Activated T-helper 2 cell treated with anti-CD3 and anti-CD28 coated beads, Interferon-gamma antibody, Interleukin-2, Interleukin-4, amounts not matched to agents 10 μg/mL and 5 μg/mL and 100 μg/mL, durations not matched to agents 14 hours and 24 hours and 36 hours (primary cell): ENCODE data around the gene IL17A. TPM values are rescaled to one million over a fixed set of nuclear protein-coding genes. Genes with fewer than 3 reads are reported as not detected.
"Not testable (repeated sequence)": the region's sequence is repeated elsewhere in the genome, so short reads cannot be mapped to it uniquely, and the experiment has no call there.

ENCODE experiments used
- DNase-seq: peaks from one replicate; pipeline ENCODE4 v3.0.0; 2021; ENCODE audit warnings: low spot score
- H3K27ac Mint-ChIP-seq: one replicate; pipeline ENCODE4 v1.8.0; 2021; ENCODE audit warnings: mixed read lengths
- H3K27me3 Mint-ChIP-seq: one replicate; pipeline ENCODE4 v1.8.0; 2021; ENCODE audit warnings: low read depth, mixed read lengths
- H3K36me3 Mint-ChIP-seq: one replicate; pipeline ENCODE4 v1.8.0; 2021; ENCODE audit warnings: low read depth, mixed read lengths
- H3K4me1 Mint-ChIP-seq: one replicate; pipeline ENCODE4 v1.8.0; 2021; ENCODE audit warnings: low read depth, mixed read lengths
- H3K4me3 Mint-ChIP-seq: one replicate; pipeline ENCODE4 v1.8.0; 2021; ENCODE audit warnings: low read depth, mild to moderate bottlenecking, moderate library complexity, mixed read lengths
- H3K9me3 Mint-ChIP-seq: one replicate; pipeline ENCODE4 v1.8.0; 2021; ENCODE audit warnings: mixed read lengths
- intact Hi-C: fragments of 100-400 bp; cut with micrococcal nuclease; formaldehyde crosslinking; loops from one replicate; pipeline ENCODE4 v1.15.1; 2023
- total RNA-seq: library from RNA; stranded (reverse); gene quantifications from 2 replicates; pipeline ENCODE4 v1.2.3, GENCODE V29; 2022

IL17A gene
- total RNA-seq, 1 donor from 2014 or later = 0.18 TPM

- H3K27me3 Mint-ChIP-seq = peaks cover 66% of the 10 kb centered on the region
- H3K36me3 Mint-ChIP-seq = no peaks in the 10 kb centered on the region
- intact Hi-C loops = no loop called here
- peaks cover 17% of the 10 kb centered on the region for H3K4me1 Mint-ChIP-seq
- no peak overlapping the region for H3K4me3 Mint-ChIP-seq
- H3K27ac Mint-ChIP-seq = no peak overlapping the region
- H3K9me3 Mint-ChIP-seq = no peaks in the 10 kb centered on the region
- DNase-seq = no peak
These were observed 9.6 kb upstream of the IL17A start for GRCh38 chr6:52176550-52176949.

DNA sequence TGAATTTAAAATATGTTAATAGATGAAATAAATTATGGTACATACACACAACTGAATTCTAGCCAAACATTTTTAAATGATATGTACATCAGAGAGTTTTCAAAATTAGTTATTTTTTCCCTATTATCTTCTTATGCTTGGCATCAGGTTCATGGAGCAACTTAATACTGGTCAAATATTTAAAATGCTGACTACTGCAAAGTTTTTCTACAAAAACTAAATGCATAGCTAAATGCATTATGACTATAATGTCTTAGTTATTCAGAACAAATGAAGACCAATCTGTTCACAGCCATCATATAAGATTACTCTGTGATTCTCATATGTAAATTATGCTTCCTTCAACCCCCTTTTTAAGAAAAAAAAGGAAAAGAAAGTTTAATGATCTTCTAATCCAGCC lies 8.2 kb upstream of the IL17A start:
- H3K4me3 Mint-ChIP-seq = no peak overlapping the region
- intact Hi-C loops = loop anchor here (2.0 kb wide), 1 partner anchor 15 kb away; no protein-coding TSS in a partner anchor
- no peaks in the 10 kb centered on the region for H3K36me3 Mint-ChIP-seq
- no peak overlapping the region for H3K27ac Mint-ChIP-seq
- H3K27me3 Mint-ChIP-seq = peaks cover 72% of the 10 kb centered on the region
- H3K9me3 Mint-ChIP-seq = no peaks in the 10 kb centered on the region
- H3K4me1 Mint-ChIP-seq = peaks cover 14% of the 10 kb centered on the region
- no peak for DNase-seq

DNA sequence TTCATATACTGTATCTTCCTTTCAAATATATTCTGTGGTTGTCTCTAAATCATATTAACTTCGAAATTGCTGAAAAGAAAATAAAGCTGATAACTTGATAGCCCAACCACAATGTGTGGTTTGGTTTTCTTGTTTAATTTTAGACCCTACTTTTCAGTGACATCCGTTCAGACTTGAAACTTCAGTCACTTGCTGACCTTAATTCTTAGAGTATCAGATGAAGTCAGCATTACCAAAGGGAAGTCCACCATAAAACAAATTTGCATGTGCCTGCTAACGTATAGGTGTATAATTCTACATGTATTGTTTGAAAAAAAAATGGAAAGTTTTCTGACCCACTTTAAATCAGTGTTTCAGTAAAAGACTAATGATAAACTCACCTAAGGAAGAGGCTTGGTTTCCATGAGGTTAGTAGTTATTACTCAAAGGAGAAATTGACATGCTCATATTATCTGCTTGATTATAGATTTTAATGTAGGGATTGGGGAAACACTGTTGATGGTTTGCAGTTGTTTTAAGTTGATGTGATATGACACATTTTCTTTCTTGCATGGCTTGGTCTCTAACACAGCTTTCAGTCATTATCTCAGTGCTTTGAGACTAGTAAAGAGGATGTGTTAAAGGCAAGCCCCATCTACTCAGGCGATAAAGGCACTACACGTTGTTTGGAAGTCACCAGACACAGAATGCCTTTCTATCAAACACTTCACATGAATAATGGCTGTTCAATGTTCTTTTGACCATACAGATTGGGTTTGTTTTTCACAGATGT lies 5.2 kb upstream of the IL17A start:
- Mint-ChIP-seq H3K4me3 (no peak overlapping the region), H3K4me1 (peaks cover 15% of the 10 kb centered on the region)

GRCh38 chr6:52183131-52183713 lies 3.0 kb upstream of the IL17A start:
- Mint-ChIP-seq H3K4me3 (no peak overlapping the region), H3K27me3 (peaks cover 78% of the 10 kb centered on the region), H3K9me3 (no peaks in the 10 kb centered on the region), H3K4me1 (peaks cover 16% of the 10 kb centered on the region), H3K27ac (no peak overlapping the region), H3K36me3 (no peaks in the 10 kb centered on the region)
- intact Hi-C loops = no loop called here
- DNase-seq = no peak

More for the DNA sequence above, 5.2 kb upstream of the IL17A start:
- Mint-ChIP-seq H3K27me3 (peaks cover 81% of the 10 kb centered on the region), H3K27ac (peak overlapping the region; percentile 31), H3K9me3 (no peaks in the 10 kb centered on the region), H3K36me3 (no peaks in the 10 kb centered on the region)
- no peak for DNase-seq
- intact Hi-C loops = no loop called here

DNA sequence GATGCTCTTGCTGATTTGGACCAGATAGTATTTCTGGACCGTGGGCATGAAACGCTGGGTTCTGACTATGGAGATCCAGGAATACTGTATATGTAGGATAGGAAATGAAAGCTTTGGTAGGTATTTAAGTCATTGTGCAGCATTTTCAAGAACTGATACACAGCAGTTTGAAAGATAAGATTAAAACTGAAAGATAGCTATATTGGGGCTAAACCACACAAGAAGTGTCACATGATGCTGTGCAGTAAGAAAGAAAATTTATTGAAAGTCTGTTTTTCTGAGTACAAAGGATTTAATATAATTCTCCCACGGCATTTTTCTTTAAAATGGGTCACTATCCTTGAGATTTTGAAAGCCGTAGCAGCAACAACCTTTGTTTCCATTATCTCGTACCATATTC lies 305 bp downstream of the IL17A start:
- intact Hi-C loops = no loop called here
- DNase-seq = no peak
- Mint-ChIP-seq H3K4me3 (no peak overlapping the region), H3K27ac (no peak overlapping the region), H3K36me3 (no peaks in the 10 kb centered on the region), H3K9me3 (no peaks in the 10 kb centered on the region), H3K4me1 (peaks cover 10% of the 10 kb centered on the region), H3K27me3 (peaks cover 75% of the 10 kb centered on the region)

GRCh38 chr6:52187098-52187497 lies 923 bp downstream of the IL17A start:
- H3K36me3 Mint-ChIP-seq = no peaks in the 10 kb centered on the region
- H3K9me3 Mint-ChIP-seq = no peaks in the 10 kb centered on the region
- no peak for DNase-seq
- intact Hi-C loops = no loop called here
- H3K27me3 Mint-ChIP-seq = peaks cover 74% of the 10 kb centered on the region
- peaks cover 10% of the 10 kb centered on the region for H3K4me1 Mint-ChIP-seq
- H3K4me3 Mint-ChIP-seq = no peak overlapping the region
- no peak overlapping the region for H3K27ac Mint-ChIP-seq

DNA sequence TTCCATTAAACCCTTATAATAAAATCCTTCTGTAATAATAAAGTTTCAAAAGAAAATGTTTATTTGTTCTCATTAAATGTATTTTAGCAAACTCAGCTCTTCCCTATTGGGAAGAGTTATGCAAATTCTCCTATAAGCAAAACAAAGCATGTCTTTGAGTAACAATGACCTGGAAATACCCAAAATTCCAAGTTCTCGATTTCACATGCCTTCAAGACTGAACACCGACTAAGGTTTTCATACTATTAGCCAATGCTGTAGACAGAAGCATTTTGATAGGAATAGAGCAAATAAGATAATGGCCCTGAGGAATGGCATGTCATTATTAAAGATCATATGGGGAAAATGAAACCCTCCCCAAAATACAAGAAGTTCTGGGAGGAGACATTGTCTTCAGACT lies 3.8 kb downstream of the IL17A start:
- H3K36me3 Mint-ChIP-seq = no peaks in the 10 kb centered on the region
- H3K4me1 Mint-ChIP-seq = peaks cover 10% of the 10 kb centered on the region
- no peak overlapping the region for H3K4me3 Mint-ChIP-seq
- no peaks in the 10 kb centered on the region for H3K9me3 Mint-ChIP-seq
- H3K27ac Mint-ChIP-seq = no peak overlapping the region
- intact Hi-C loops = no loop called here
- DNase-seq = no peak
- peaks cover 58% of the 10 kb centered on the region for H3K27me3 Mint-ChIP-seq

DNA sequence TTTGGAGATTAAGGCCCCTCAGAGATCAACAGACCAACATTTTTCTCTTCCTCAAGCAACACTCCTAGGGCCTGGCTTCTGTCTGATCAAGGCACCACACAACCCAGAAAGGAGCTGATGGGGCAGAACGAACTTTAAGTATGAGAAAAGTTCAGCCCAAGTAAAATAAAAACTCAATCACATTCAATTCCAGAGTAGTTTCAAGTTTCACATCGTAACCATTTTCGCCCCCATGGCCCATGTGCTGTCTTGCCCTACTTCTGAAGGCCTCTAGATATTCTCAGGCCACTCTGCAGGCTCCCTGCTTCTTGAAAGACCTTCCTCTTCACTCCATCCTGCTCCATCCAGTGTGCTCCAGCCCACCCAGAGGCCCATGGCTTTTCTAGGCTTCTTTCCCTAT lies 4.2 kb downstream of the IL17A start:
- Mint-ChIP-seq H3K27ac (no peak overlapping the region), H3K36me3 (no peaks in the 10 kb centered on the region), H3K4me3 (no peak overlapping the region), H3K27me3 (peaks cover 56% of the 10 kb centered on the region), H3K4me1 (peaks cover 10% of the 10 kb centered on the region), H3K9me3 (no peaks in the 10 kb centered on the region)
- no peak for DNase-seq
- intact Hi-C loops = no loop called here

GRCh38 chr6:52191824-52192223 lies 5.6 kb downstream of the IL17A start:
- Mint-ChIP-seq H3K4me3 (no peak overlapping the region), H3K9me3 (no peaks in the 10 kb centered on the region), H3K27ac (no peak overlapping the region), H3K27me3 (peaks cover 51% of the 10 kb centered on the region), H3K4me1 (peaks cover 4% of the 10 kb centered on the region), H3K36me3 (no peaks in the 10 kb centered on the region)
- intact Hi-C loops = no loop called here
- no peak for DNase-seq

DNA sequence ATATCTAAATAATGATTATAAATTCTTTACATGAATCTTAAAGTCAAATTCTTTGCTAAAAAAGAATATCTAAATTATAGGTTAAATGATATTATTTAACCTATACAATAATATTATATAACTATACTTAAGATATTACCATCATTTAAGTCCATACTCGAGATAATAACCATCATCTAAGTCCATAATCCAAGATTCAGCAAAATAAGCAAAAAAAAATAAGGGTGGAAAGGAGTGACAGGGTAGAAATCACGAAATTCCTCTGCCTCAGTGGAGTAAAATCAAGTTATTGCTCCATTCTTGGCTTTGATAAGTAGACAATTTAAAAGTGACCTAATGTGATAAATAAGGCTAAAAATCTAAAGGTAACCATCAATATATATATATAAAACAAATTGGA lies 9.7 kb downstream of the IL17A start:
- no peak overlapping the region for H3K27ac Mint-ChIP-seq
- no peaks in the 10 kb centered on the region for H3K36me3 Mint-ChIP-seq
- peaks cover 33% of the 10 kb centered on the region for H3K27me3 Mint-ChIP-seq
- intact Hi-C loops = no loop called here
- no peak for DNase-seq
- peaks cover 27% of the 10 kb centered on the region for H3K9me3 Mint-ChIP-seq
- H3K4me1 Mint-ChIP-seq = no peaks in the 10 kb centered on the region
- H3K4me3 Mint-ChIP-seq = no peak overlapping the region

DNA sequence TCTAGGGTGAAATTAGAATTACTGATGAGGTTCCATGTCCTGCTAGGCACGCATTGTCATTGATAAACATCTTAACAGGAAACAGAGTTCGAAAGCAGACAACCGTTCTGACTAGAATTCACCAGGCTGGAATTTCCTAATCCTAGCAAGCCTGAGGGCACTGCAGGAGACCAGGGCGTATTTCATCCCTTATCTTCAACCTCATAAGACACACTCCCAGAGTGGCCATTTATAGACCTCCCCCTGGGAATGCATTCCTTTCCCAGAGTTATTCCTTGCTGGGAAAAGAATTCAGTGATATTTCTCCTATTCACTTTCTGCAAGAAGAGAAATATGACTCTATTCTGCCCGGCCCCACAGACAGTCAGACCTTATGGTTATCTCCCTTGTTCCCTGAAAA lies 13.9 kb downstream of the IL17A start:
- Mint-ChIP-seq H3K9me3 (peaks cover 38% of the 10 kb centered on the region), H3K27me3 (peaks cover 21% of the 10 kb centered on the region)
- H3K27ac Mint-ChIP-seq, H3K4me1 Mint-ChIP-seq, intact Hi-C loops, H3K4me3 Mint-ChIP-seq, H3K36me3 Mint-ChIP-seq, DNase-seq: not testable (repeated sequence)

- peaks cover 18% of the 10 kb centered on the region for H3K27me3 Mint-ChIP-seq
- no peak overlapping the region for H3K27ac Mint-ChIP-seq
- H3K36me3 Mint-ChIP-seq = no peaks in the 10 kb centered on the region
- DNase-seq = no peak
- peaks cover 38% of the 10 kb centered on the region for H3K9me3 Mint-ChIP-seq
- H3K4me3 Mint-ChIP-seq = no peak overlapping the region
- H3K4me1 Mint-ChIP-seq = no peaks in the 10 kb centered on the region
- intact Hi-C loops = no loop called here
These were observed 14.9 kb downstream of the IL17A start for GRCh38 chr6:52201046-52201445.

- Mint-ChIP-seq H3K27ac (no peak overlapping the region), H3K4me3 (no peak overlapping the region), H3K9me3 (peaks cover 38% of the 10 kb centered on the region), H3K36me3 (no peaks in the 10 kb centered on the region), H3K27me3 (peaks cover 18% of the 10 kb centered on the region), H3K4me1 (no peaks in the 10 kb centered on the region)
- DNase-seq = no peak
- intact Hi-C loops = no loop called here
These were observed 15.3 kb downstream of the IL17A start for GRCh38 chr6:52201493-52201892.
